SK-N-DZ (cell line): ENCODE measurements around the gene CCL20. TPM values are rescaled to one million over a fixed set of nuclear protein-coding genes. Genes with fewer than 3 reads are reported as not detected.
A peak's percentile ranks its signal among the peaks of the same experiment; 100 is the strongest.
"Not testable (repeated sequence)": the region's sequence is repeated elsewhere in the genome, so short reads cannot be mapped to it uniquely, and the experiment has no call there.

Experiments used
- DNase-seq: peaks from one replicate; pipeline ENCODE4 v3.0.0-alpha.2; 2015; ENCODE audit warnings: low spot score
- polyA plus RNA-seq, 2 experiments: library from polyadenylated mRNA; depleted of rRNA; stranded (reverse); fragments of >200 nt; gene quantifications; 2 replicates each; pipeline ENCODE4 v1.2.3, GENCODE V29; 2014

Gene CCL20
- polyA plus RNA-seq (2014; cell fraction: cytosol; rRNA removed) = not detected in 2 replicates
- polyA plus RNA-seq (2014; cell fraction: nucleus; rRNA removed) = not detected in 2 replicates

GRCh38 chr2:227813562-227814353 is at the start of gene CCL20:
TSS of gene CCL20 (plus strand) at chr2:227813842. CDS start at chr2:227813912, 70 bp downstream.
- DNase-seq = no peak

- no peak for DNase-seq
Measured at GRCh38 chr2:227765788-227766372, 47.8 kb upstream of the CCL20 start.

GRCh38 chr2:227766373-227766883 is 47.2 kb upstream of the CCL20 start:
- DNase-seq = peak; percentile 65

- no peak for DNase-seq
Measured at GRCh38 chr2:227767830-227768229, 45.8 kb upstream of the CCL20 start.

- no peak for DNase-seq
Measured at GRCh38 chr2:227772197-227772661, 41.4 kb upstream of the CCL20 start.

- DNase-seq = no peak
Measured at GRCh38 chr2:227772932-227773331, 40.7 kb upstream of the CCL20 start.

- DNase-seq = no peak
Measured at GRCh38 chr2:227774011-227774624, 39.5 kb upstream of the CCL20 start.

GRCh38 chr2:227774895-227775842 is 38.5 kb upstream of the CCL20 start:
- DNase-seq = no peak

GRCh38 chr2:227780981-227781615 is 32.5 kb upstream of the CCL20 start:
- DNase-seq = peak; percentile 2

- no peak for DNase-seq
Measured at GRCh38 chr2:227781841-227782240, 31.8 kb upstream of the CCL20 start.

- DNase-seq = no peak
Measured at GRCh38 chr2:227782804-227783203, 30.8 kb upstream of the CCL20 start.

GRCh38 chr2:227783404-227784138 is 30.1 kb upstream of the CCL20 start:
- DNase-seq = no peak

- no peak for DNase-seq
Measured at GRCh38 chr2:227785293-227785692, 28.3 kb upstream of the CCL20 start.

GRCh38 chr2:227788561-227789018 is 25.1 kb upstream of the CCL20 start:
- DNase-seq = no peak

- no peak for DNase-seq
Measured at GRCh38 chr2:227789803-227790202, 23.8 kb upstream of the CCL20 start.

GRCh38 chr2:227793148-227793712 is 20.4 kb upstream of the CCL20 start:
- no peak for DNase-seq

- DNase-seq = no peak
Measured at GRCh38 chr2:227796045-227796711, 17.5 kb upstream of the CCL20 start.

GRCh38 chr2:227796768-227797167 is 16.9 kb upstream of the CCL20 start:
- not testable (repeated sequence) for DNase-seq

- DNase-seq = no peak
Measured at GRCh38 chr2:227799202-227799601, 14.4 kb upstream of the CCL20 start.
